ENCODE measurements around the gene TOMM7. TPM values are rescaled to one million over a fixed set of nuclear protein-coding genes. Genes with fewer than 3 reads are reported as not detected.
"Not testable (repeated sequence)": the region's sequence is repeated elsewhere in the genome, so short reads cannot be mapped to it uniquely, and the experiment has no call there.

TOMM7 gene
- total RNA-seq, 1 experiment from 2014 or later: 85.7 TPM

DNA sequence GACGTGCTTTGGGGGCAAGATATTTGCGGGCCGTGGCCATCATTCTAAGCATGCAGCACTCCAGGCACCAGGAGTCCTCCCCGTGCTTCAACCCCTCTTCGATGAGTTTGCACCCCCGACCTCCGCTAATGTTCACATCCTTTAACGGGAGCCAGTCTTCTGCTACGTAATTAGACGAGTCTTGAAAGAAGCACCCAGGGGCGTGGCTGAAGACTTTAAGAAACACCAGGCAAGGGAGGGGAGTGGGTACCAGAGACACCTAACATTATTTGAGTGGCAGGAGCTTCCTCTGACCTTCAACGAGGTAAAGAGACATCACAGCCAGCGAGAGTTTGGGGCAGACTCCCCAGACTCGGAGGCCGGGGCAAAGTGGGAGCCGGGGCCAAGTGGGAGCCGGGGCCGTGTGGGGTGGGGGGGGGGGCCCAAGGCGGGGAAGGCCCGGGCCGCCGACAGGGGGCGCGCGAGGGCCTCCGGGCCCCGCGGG, 31.1 kb upstream of the TOMM7 start:
- no peak for DNase-seq (ENCODE audit: low read depth)

DNA sequence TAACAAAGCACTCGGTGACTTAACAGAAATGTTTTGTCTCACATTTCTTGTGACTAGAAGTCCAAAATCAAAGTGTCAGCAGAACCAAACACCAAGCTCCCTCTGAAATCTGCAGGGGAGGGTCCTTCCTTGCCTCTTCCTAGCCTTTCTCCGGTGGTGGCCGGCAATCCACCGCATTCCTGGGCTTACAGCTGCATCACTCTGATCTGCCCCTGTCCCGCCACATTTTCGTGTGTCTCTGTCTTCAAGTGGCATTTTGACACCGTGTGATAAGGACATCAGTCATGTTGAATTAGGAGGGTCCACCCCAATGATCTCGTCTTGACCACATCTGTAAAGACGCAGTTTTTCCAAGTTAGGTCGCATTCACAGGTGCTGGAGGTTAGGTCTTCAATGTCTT, 30.5 kb upstream of the TOMM7 start:
- DNase-seq (ENCODE audit: low read depth): no peak

DNA sequence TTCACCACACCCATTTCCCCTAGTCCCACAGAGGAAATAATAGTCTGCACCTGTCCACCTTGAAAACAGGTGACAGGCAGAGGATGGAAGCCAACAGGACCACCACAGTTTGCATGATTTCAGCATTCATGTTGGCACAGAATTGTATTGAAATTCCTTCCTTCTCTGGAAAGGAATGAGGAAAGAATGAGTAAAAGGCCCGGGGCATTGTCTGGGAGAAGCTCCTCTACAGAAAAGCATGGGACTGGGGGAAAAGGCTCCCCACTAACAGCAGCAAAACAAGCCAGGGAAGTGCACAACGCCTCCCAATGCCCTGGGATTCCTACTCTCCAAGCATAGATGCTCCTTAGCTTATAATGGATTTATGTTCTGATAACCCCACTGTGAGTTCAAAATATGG, 28.5 kb upstream of the TOMM7 start:
- DNase-seq (ENCODE audit: low read depth): no peak

DNA sequence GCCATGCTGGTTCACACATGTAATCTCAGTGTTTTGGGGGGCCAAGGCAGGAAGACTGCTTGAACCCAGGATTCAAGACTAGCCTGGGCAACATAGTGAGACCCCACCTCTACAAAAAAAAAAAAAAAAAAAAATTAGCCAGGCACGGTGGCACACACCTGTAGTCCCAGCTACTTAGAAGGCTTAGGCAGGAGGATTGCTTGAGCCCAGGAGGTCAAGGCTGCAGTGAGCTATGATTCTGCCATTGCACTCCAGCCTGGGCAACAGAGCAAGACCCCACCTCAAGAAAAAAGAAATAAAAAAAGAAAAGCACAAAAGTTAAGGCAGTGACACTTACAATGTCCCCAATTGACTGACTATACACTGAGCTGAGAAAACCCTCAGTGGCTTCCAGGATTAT, 27.7 kb upstream of the TOMM7 start:
- DNase-seq (ENCODE audit: low read depth): not testable (repeated sequence)

DNA sequence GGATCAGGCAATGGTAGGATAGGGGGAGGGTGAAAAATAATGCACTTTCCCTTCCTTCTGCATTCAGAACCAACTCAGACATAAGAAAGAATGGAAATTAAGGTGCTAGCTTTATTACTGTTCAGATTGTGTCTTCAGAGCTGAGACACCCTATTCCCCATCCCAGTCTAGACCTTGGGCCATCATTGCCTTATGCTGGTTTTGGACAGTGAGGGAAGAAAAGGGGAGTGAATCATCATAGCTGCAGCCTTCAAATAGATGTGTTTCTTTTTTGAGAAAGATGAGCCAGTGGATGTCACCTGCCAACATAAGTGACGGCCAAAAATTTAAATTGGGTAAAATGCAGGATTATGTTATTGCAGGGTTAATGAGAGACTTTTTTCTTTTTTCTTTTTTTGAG, 27.0 kb upstream of the TOMM7 start:
- DNase-seq (ENCODE audit: low read depth): no peak

DNA sequence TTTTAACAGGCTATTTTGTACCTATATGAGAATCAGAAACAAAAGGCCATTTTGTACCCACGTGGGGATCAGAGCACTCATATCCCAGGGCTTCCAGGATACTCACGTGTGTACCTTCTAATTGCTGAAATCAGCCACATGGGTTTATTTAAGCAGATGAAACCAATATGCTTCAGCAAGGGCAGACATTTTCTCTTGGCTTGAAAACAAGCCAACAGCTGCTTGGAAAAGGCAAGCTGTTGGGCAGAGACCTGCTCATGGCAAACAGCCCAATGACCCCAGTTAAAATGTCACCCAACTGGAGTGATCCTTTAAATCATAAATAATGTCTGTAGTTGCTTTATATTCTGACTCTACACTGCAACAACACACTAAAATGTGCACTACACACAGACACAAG, 26.5 kb upstream of the TOMM7 start:
- DNase-seq (ENCODE audit: low read depth): peak; percentile 74

DNA sequence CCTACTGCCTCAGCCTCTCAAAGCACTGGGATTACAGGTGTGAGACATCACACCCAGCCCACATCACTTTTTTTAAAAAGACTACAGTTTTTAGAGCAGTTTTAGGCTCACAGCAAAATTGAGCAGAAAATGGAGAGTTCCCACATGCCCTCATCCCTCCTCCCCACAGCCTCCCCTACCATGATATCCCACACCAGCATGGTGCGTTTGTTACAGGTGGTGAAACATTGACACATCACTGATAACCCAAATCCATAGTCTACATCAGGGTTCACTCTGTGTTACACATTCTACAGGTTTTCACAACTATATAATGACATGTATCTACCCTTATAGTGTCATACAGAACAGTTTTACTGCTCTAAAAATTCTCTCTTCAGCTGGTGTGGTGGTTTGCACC, 24.3 kb upstream of the TOMM7 start:
- DNase-seq (ENCODE audit: low read depth): no peak

DNA sequence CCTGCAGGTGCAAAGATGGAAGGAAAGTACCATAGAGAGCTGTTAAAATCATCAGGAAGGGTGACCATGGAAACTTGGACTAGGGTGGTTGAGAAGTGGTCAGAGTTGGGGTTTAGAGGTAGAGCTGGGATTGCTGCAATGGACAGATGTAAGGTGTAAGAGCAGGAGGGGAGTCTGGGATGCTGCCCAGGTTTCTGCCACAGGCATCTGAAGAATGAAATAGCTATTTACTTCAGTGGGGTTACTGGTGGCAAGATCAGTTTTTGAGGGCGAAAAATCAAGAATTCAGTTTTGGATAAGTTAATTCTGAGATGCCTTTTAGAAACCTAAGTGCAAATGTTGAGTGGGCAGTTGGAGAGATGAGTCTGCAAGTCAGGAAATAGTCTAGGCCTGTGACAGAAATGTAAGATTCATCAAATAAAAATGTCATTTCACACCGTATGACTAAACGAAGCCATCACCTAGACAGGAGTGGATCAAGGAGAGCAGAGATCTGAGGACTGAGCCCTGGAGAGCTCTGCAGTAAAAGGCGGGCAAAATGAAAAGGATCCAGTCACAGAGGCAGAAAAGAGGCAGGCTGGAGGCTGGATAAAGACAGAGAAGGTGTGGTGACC, 22.7 kb upstream of the TOMM7 start:
- no peak for DNase-seq (ENCODE audit: low read depth)

DNA sequence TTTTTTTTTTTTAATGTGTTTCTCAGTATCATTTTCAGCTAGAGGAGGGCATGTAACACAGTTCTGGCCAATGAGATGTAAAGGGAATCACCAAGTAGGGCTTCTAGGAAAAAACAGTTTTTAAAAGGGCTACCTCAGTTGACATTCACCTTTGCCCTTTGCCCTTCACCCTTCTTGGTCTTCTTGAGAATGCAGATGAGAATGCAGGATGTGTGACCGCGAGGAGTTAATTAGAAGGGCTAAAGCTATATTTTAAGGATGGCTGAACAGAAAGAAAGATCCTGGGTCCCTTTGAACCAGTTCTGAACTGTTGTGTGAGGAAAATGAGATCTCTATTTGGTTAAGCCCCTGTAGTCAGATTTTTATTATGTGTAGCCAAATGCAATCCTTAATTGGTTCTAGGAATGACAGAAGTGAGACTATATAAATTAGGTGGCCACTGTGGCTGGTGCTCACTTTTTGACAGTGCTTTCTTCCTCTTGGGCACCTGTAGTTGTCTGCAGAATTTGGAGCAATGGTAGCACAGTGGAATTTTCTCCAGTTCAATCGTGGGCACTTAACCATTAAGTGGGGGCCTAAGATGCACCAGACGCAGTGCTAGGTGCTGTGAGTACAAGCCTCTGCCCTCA, 21.1 kb upstream of the TOMM7 start:
- DNase-seq (ENCODE audit: low read depth): no peak

DNA sequence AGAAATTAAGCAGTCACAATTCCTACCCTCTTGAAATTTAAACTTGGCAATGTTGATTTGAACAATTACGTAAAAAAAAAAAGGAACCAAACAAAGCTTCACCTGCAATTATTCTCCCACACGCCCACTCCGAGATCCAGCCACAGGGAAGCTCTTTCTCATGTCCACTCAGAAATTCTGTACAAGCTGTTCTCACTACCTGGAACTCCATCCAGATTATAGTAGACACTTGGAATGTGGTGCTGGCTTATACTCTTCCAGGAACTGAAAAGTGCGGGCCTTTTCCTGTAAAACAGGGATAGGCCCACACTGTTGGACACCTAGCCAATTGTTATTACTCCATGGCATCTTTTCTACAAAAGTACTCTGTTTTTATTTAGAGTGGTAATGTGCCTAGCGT, 20.3 kb upstream of the TOMM7 start:
- DNase-seq (ENCODE audit: low read depth): no peak

DNA sequence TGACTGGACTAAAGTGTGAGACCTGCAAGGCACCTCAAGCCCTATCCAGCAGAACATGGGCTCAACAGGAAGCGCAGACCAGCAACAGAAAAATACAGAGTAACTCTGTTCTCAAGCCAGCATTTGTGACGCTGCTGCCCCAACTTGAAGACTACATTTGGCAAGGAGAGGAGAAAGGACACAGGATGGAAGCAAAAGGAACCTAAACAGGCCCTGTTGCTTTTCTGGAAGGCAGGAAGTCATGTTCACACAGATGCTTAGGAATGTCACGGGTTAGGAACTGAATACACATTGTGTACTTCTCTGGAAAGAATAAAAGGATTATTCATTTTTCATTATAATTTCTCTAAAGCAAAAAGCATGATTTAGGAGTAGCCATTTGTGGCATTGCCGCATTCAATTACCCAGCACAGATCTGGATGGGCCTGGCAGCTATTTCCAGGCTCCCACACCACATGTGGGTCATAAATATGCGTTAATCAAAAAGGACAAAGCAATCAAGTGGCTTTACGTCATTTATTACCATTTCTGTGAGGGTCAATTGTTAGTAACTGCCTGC, 19.8 kb upstream of the TOMM7 start:
- no peak for DNase-seq (ENCODE audit: low read depth)

DNA sequence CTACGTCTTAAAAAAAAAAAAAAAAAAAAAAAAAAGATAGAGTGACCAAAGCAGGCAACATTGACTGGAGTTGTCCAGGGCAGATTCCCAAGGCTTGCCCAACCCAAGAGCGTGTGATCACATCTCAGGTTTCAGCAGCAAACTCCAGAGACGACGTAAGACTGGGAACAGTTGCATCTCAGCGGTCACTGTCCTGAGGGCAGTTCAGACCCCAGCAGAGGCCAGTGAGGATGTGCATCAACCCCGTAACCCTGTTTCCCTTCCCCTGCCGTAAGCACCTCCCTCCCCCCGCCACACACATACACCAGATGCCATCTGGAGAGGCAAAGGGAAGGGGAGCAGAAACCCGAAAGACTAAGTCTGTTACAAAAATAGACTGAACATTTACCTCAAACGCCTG, 19.3 kb upstream of the TOMM7 start:
- peak; percentile 66 for DNase-seq (ENCODE audit: low read depth)

DNA sequence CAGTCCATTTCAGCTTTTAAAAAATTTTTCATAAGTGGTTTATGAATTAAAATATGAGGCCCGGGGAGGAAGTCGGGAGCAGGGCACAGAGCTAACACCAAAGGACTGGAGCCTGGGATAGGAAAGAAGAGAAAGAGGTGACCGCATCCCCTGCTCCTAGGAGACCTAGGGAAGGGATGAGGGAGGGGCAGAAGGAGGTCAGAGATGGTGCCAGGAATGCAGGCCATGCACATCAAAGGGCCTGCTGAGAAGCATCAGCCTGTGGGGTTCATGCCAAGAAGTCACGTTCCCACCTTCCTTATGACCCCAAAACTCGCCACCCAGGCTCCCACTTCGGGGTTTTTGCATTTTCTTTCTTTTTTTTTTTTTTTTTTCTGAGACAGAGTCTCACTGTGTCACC, 14.7 kb upstream of the TOMM7 start:
- DNase-seq (ENCODE audit: low read depth): no peak

DNA sequence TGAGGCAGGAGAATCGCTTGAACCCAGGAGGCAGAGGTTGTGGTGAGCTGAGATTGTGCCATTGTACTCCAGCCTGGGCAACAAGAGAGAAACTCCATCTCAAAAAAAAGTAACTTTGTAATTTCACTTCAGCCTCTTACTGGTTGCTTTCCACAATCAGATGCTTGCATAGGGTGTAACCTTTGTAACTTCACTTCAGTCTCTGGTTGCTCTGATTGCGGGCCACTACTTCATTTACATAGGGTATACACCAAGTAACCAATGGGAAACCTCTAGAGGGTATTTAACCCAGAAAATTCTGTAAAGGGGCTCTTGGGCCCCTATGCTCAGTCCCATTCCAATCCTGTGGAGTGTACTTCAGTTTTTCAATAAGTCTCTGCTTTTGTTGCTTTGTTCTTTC, 13.9 kb upstream of the TOMM7 start:
- DNase-seq (ENCODE audit: low read depth): not testable (repeated sequence)

DNA sequence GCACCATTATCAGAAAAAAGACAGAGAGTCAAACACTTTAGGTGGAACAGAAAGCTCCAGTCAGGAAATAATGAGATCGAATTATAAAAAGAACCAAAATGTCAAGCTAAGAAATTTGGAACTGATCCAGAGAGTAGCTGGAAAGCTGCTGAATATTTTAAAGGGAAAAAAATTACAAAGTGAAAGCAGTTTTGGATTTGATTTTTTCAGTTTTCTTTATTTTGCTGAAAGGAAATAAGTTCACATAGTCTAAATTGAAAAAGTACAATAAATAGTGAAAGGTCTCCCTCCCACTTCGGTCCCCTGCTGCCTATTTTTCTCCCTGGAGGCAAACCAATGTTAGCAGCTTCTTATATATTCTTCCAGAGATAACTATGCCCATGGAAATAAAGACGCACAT, 11.3 kb upstream of the TOMM7 start:
- DNase-seq (ENCODE audit: low read depth): no peak

DNA sequence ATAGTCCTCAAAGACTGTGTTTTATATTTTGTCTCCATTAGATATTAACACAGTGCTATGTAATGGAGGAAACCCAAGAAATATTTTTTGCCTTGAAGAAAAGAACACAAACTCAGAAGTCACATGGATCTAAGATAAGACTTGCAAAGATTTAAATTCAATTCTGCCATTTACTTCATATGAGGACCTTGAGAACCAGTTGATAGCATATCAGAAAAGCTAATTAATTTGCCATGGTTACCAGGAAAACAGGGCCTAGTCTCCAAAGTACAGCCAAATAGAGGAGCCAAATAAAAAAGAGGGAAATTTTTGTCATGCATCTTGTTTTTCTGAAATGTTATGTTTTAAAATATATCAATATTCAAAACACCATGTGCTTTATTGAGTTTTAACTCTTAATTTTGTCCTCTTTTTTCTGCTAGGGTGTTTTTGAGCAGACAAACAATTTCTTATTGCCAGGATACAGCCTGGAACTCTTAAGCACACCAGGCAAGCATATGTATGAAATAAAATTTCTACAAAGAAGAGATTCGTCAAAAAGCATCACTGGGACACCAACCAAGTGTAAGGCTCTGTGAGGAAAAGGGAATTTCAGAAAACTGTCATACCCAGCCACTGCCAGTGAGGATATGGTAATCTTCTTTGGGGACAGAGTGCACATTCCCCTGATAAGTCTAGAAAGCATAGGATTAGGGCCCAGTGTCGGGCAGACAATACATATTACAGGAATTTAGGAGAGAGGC, 10.6 kb upstream of the TOMM7 start:
- no peak for DNase-seq (ENCODE audit: low read depth)

DNA sequence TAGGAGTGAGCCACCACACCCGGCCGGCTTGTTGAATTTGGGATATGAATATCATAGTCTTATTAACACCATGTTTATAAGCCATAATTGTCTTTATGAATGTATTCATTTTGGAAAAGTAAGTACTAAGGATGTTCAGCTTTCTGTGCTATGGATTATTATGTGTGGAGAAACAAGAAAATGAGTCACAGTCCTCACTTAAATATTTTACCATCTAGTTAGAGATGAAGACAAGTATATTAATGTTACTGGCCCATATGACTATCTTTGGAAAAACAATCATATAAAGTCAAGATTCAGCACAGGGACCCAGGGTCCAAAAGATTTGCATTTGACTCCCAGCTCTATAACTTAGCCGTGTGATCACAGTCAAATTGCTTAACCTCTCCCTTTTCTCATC, 9.8 kb upstream of the TOMM7 start:
- DNase-seq (ENCODE audit: low read depth): no peak

DNA sequence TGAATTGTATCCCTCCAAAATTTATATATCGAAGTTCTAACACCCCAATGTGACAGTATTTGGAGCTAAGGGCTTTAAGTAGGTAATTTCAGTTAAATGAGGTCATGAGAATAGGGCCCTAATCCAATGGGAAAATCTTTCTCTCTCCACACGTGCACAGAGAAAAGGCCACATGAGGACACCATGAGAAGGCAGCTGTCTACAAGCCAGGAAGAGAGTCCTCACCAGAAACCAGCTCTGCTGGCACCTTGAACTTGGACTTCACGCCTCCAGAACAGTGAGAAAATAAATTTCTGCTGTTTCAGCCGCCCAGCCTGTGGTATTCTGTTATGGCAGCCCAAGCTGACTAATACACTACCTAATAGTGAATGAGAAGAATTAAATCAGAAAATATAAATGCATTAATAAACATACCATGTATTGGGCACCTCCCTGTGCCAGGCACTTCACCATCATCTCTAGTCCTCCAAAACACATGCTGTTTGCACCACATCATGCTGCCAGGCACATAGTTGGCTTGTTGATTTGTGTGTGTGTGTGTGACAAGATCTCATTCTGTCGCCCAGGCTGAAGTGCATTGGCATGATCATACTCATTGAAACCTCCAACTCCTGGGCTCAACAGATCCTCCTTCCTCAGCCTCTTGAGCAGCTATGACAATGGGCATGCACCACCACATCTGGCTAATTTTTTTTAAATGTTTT, 9.1 kb upstream of the TOMM7 start:
- DNase-seq (ENCODE audit: low read depth): no peak

DNA sequence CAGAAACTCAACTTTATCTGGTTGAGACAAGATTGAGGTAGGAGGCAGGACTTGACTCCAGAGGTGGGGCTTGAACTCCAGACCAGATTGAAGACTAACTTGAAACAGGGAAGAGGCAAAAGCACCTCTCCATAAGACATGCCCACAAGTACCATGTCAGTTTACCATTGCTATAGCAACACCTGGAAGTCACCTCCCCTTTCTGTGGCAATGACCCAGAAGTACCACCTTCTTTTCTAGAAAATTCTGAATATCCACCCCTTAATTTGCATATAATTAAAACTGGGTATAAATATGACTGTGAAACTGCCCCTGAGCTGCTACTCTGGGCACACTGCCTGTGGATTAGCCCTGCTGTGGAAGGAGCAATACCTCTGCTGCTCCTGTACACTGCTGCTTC, 4.9 kb upstream of the TOMM7 start:
- DNase-seq (ENCODE audit: low read depth): no peak

DNA sequence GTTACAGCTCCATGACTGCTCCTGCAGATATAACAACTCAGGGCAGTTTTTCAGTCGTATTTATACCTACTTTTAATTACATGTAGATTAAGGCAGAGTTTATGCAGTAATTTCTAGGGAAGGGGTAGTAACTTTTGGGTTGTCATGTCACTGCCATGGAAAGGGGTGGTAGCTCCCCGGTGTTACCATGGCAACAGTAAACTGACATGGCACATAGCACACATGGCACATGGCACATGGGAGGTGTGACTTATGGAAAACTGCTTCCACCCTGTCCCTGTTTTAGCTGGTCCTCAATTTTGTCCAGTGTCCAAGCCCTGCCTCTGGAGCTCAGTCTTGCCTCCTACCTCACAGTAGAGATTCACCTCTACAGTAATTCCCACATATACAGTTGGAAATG, 3.9 kb upstream of the TOMM7 start:
- no peak for DNase-seq (ENCODE audit: low read depth)

DNA sequence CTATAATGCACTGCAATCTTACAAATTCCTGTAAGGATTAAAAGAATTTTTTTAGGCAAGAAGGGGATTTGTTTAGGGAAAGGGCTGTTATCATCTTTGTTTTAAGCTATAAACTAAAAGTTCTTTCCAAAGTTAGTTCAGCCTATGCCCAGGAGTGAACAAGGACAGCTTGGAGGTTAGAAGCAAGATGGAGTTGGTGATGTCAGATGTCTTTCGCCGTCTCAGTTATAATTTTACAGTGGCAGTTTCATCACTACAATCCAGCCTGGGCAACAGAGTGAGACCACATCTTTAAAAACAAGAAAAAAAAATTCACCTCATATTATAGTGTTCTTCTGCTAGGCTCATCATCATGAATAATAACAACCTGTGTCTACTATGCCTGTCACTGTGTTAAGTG, 2.1 kb upstream of the TOMM7 start:
- DNase-seq (ENCODE audit: low read depth): no peak

DNA sequence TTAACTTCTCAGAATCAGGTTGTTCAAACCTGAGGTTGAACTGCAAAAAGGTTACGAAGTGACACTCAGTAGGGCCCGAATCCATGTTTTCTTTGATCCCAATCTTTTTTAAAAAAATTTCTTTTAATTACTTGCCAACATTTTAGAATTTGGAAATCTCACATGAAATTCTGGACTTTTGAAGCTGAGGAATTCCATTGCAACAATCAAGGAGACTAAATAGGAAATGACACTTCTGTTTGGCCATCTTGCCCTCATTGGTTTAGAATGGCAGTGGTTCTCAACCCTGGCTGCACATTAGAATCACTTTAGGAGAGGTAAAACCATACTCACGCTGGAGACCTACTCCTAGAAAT, 471 bp upstream of the TOMM7 start:
- no peak for DNase-seq (ENCODE audit: low read depth)
